Endothelial cell of umbilical vein (primary cell): ENCODE measurements around the gene RDX. TPM values are rescaled to one million over a fixed set of nuclear protein-coding genes. Genes with fewer than 3 reads are reported as not detected.

ENCODE experiments used
- BruUV-seq: library from RNA; stranded (reverse); fragments of 400-500 nt; replicated peaks from 2 replicates; lab custom pipeline; 2021; lab: Mats Ljungman, UMichigan
- CTCF ChIA-PET: fragments of 300-600, 350-600 bp; sonication (Branson Sonifier 250); formaldehyde crosslinking; loops from one replicate; lab custom pipeline; 2021; ENCODE audit warnings: antibody characterized with exemption, inconsistent platforms; lab: Charles Lee
- POLR2A ChIA-PET: fragments of 300-600, 350-600 bp; sonication (Branson Sonifier 250); formaldehyde crosslinking; loops from one replicate; lab custom pipeline; 2021; ENCODE audit warnings: antibody characterized with exemption, inconsistent platforms; lab: Charles Lee
- DNase-seq: peaks from one replicate; pipeline ENCODE4 v3.0.0-alpha.2; 2011; ENCODE audit warnings: low read depth, low spot score
- FAIRE-seq: peaks from 2 replicates; lab custom pipeline; 2011; peaks lifted over from hg19 to GRCh38; lab: Jason Lieb, UNC
- H2AFZ ChIP-seq: 2 replicates; pipeline ENCODE4 v1.6.0; 2012; ENCODE audit warnings: low read depth, low read length, control low read depth, inconsistent platforms
- H3K27ac ChIP-seq: 2 replicates; pipeline ENCODE4 v1.5.1; 2011; ENCODE audit warnings: low read depth, mild to moderate bottlenecking, control low read depth, low read length, moderate library complexity; ENCODE audit not compliant: insufficient read depth
- H3K27me3 ChIP-seq, 2 experiments: 2 replicates each; pipeline versions ENCODE4 v1.6.0 to v1.6.1; 2011; ENCODE audit warnings: low read length in 2 of 2, mixed read lengths in 1 of 2; ENCODE audit not compliant: control insufficient read depth in 2 of 2, insufficient read depth in 2 of 2
- H3K36me3 ChIP-seq, 2 experiments: 2 replicates in 1 of 2; 3 replicates in 1 of 2; pipeline ENCODE4 v1.5.1; 2011; ENCODE audit warnings: low read length in 2 of 2, mild to moderate bottlenecking in 1 of 2, moderate library complexity in 1 of 2; ENCODE audit not compliant: control insufficient read depth in 2 of 2, insufficient read depth in 2 of 2; ENCODE audit errors: extremely low read depth in 1 of 2
- H3K4me1 ChIP-seq: 3 replicates; pipeline ENCODE4 v1.5.1; 2011; ENCODE audit warnings: mild to moderate bottlenecking, low read length; ENCODE audit not compliant: control insufficient read depth, insufficient read depth; ENCODE audit errors: extremely low read depth
- H3K4me2 ChIP-seq: 2 replicates; pipeline ENCODE4 v1.6.1; 2011; ENCODE audit warnings: low read length, control low read depth, mixed read lengths; ENCODE audit not compliant: insufficient read depth
- H3K4me3 ChIP-seq, 3 experiments: fragments of 200-600 bp in 1 of 3; sonication (generic), shearing (Covaris generic) in 1 of 3; replicated peaks in 1 of 3; 2 replicates each; pipeline ENCODE4 v1.5.1; 2011 to 2016; ENCODE audit warnings: control low read depth in 3 of 3, low read length in 3 of 3, mild to moderate bottlenecking in 2 of 3, inconsistent platforms in 1 of 3, low read depth in 1 of 3, moderate library complexity in 1 of 3; ENCODE audit not compliant: insufficient read depth in 1 of 3
- H3K79me2 ChIP-seq: 2 replicates; pipeline ENCODE4 v1.6.0; 2012; ENCODE audit warnings: low read length, inconsistent platforms; ENCODE audit not compliant: control insufficient read depth, insufficient read depth
- H3K9ac ChIP-seq: replicated peaks from 2 replicates; pipeline ENCODE3; 2011; ENCODE audit warnings: low read length, control low read depth; ENCODE audit not compliant: insufficient read depth; ENCODE audit errors: extremely low read depth
- H3K9me1 ChIP-seq: replicated peaks from 3 replicates; pipeline ENCODE4 v1.6.0; 2011; ENCODE audit warnings: mild to moderate bottlenecking, low read length; ENCODE audit not compliant: control insufficient read depth, insufficient read depth; ENCODE audit errors: extremely low read depth
- H3K9me3 ChIP-seq: replicated peaks from 2 replicates; pipeline ENCODE4 v1.5.1; 2012; ENCODE audit warnings: low read length, inconsistent platforms; ENCODE audit not compliant: control insufficient read depth, insufficient read depth
- H4K20me1 ChIP-seq: replicated peaks from 2 replicates; pipeline ENCODE3; 2011; ENCODE audit warnings: mild to moderate bottlenecking, low read length; ENCODE audit not compliant: control insufficient read depth, insufficient read depth; ENCODE audit errors: extremely low read depth
- CTCF ChIP-seq, 2 donors: IDR thresholded peaks; 1 replicate in 1 of 2; 2 replicates in 1 of 2; pipeline ENCODE4 v1.5.1; 2011; ENCODE audit warnings: low read length in 2 of 2, mild to moderate bottlenecking in 2 of 2, moderate library complexity in 2 of 2, control low read depth in 1 of 2, inconsistent platforms in 1 of 2, low read depth in 1 of 2; ENCODE audit not compliant: insufficient read depth in 1 of 2; ENCODE audit errors: extremely low read depth in 1 of 2
- EZH2 ChIP-seq: IDR thresholded peaks from 2 replicates; pipeline ENCODE4 v1.6.1; 2012; ENCODE audit warnings: borderline replicate concordance, low read depth, mild to moderate bottlenecking, moderate library complexity, low read length, inconsistent platforms; ENCODE audit not compliant: severe bottlenecking
- FOS ChIP-seq: IDR thresholded peaks from 2 replicates; pipeline ENCODE4 v1.6.1; 2011; ENCODE audit warnings: mild to moderate bottlenecking, low read length, moderate library complexity, borderline replicate concordance; ENCODE audit not compliant: insufficient read depth
- GATA2 ChIP-seq: IDR thresholded peaks from 2 replicates; pipeline ENCODE4 v1.7.0; 2011; ENCODE audit warnings: low read depth, mild to moderate bottlenecking, moderate library complexity, mixed read lengths, low read length; ENCODE audit not compliant: insufficient read length, insufficient read depth
- JUN ChIP-seq: IDR thresholded peaks from 2 replicates; pipeline ENCODE4 v1.6.1; 2011; ENCODE audit warnings: borderline replicate concordance, low read depth; ENCODE audit not compliant: insufficient read length, insufficient read depth
- MYC ChIP-seq: IDR thresholded peaks from one replicate; pipeline ENCODE4 v1.6.1; 2011; ENCODE audit warnings: mild to moderate bottlenecking, low read depth, low read length
- POLR2A ChIP-seq: IDR thresholded peaks from 2 replicates; pipeline ENCODE4 v1.6.1; 2012; ENCODE audit warnings: low read depth, mild to moderate bottlenecking, control low read depth, low read length
- POLR2AphosphoS5 ChIP-seq: IDR thresholded peaks from 2 replicates; pipeline ENCODE4 v1.6.1; 2012; ENCODE audit warnings: low read depth, mild to moderate bottlenecking, control low read depth, low read length, moderate library complexity; ENCODE audit not compliant: insufficient read depth
- dilution Hi-C: fragments of 300-500 bp; cut with MboI; formaldehyde crosslinking; loops from one replicate; pipeline ENCODE4 v1.15.0; 2019; ENCODE audit warnings: low sequenced_read_pairs; ENCODE audit not compliant: extremely low pct_ligation_motif_present
- intact Hi-C: fragments of 100-400 bp; cut with micrococcal nuclease; formaldehyde crosslinking; loops from one replicate; pipeline ENCODE4 v1.10.0; 2022
- polyA plus RNA-seq, 4 experiments: library from polyadenylated mRNA; depleted of rRNA in 3 of 4; stranded (reverse) in 3 of 4; unstranded in 1 of 4; fragments of >200 nt; gene quantifications; 2 replicates each; pipeline versions ENCODE4 v1.2.1 to v1.2.3, GENCODE V29; 2011 to 2012; ENCODE audit warnings: missing spikeins in 1 of 4
- total RNA-seq: library from RNA; stranded (reverse); gene quantifications from 2 replicates; pipeline ENCODE4 v1.2.3, GENCODE V29; 2021
- TF ChIP-seq, protein P1 (sequence below): IDR thresholded peaks from 2 replicates; pipeline ENCODE4 v1.6.1; 2011; ENCODE audit not compliant: insufficient read depth, insufficient read length

Gene RDX
- total and polyA plus RNA-seq, 2 donors (not counting 3 experiments of a cell fraction or from before 2014, with no cell fraction given) = 47.9 to 280 TPM

DNA sequence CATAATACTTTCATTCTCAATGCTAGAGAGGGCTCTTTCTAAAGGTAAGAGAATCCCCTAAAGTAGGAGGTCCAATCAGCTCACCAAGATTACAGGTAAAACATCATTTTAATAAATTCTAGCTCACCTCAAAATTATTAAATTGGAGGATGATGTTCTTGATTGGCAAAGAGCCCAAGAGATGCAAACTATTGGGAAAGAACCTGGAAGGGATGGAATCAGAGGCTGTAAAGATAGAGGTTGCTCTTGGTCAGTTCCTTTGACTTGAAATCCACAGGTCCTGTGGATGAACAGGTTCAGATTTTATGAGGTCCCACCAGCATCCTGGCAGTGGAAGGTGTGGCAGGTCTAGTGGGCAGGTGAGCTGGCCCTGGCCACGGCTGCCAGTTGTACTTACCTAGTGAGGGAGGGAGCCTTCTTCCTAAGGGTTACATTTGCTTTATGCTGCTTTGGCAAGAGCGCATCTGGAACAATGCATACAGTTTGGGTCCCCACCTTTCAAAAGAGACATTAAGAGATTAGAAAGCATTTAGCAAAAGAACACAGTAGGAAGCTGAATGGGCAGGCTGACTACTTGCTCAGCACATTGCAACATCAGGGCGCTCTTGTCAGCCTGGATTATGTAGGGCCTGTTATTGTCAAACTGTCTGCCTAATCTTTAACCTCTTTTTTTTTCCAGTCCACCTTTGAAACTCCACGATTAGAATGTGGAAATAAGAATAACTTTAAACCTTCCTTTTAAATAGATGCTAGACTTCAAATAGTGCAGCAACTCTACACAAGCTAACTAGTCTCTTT is 97.0 kb downstream of the RDX start:
- H3K27ac ChIP-seq = no peak overlapping the region
- DNase-seq (no peak), FAIRE-seq (no peak)
- TF ChIP-seq, protein P1, sequence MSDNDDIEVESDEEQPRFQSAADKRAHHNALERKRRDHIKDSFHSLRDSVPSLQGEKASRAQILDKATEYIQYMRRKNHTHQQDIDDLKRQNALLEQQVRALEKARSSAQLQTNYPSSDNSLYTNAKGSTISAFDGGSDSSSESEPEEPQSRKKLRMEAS = no peak
- TF ChIP-seq GATA2 = no peak
- no peaks in the 10 kb centered on the region for H3K36me3 ChIP-seq
- ChIA-PET POLR2A (no interaction called here), CTCF (interaction anchor here (1.1 to 7.0 kb wide), 5 partner anchors 164 to 346 kb away, joined by 3 to 143 read pairs (median 10); partner anchors contain the start of gene FDX1)
- intact Hi-C loops (no loop called here), dilution Hi-C loops (no loop called here)
- H3K27me3 ChIP-seq = no peaks in the 10 kb centered on the region
- H3K4me2 ChIP-seq = no peak overlapping the region
- peaks cover 31% of the 10 kb centered on the region for H3K4me1 ChIP-seq
- no peaks in the 10 kb centered on the region for H3K9me3 ChIP-seq
- H3K9ac ChIP-seq = no peak overlapping the region
- H3K9me1 ChIP-seq = no peaks in the 10 kb centered on the region
- no peaks in the 10 kb centered on the region for H3K79me2 ChIP-seq
- no peaks in the 10 kb centered on the region for H4K20me1 ChIP-seq
- H2AFZ ChIP-seq = no peak overlapping the region
- no peak overlapping the region for H3K4me3 ChIP-seq
- BruUV-seq = no TSS peak

GRCh38 chr11:110198031-110198729 is 98.2 kb downstream of the RDX start:
- DNase-seq (no peak), FAIRE-seq (no peak)
- Histone ChIP-seq H3K27me3 (no peaks in the 10 kb centered on the region), H3K27ac (no peak overlapping the region), H3K4me3 (no peak overlapping the region), H2AFZ (no peak overlapping the region), H3K9me3 (no peaks in the 10 kb centered on the region), H3K36me3 (no peaks in the 10 kb centered on the region), H3K4me2 (no peak overlapping the region), H3K9me1 (no peaks in the 10 kb centered on the region), H3K9ac (no peak overlapping the region), H4K20me1 (no peaks in the 10 kb centered on the region), H3K79me2 (no peaks in the 10 kb centered on the region), H3K4me1 (peaks cover 36% of the 10 kb centered on the region)
- TF ChIP-seq CTCF (IDR thresholded peaks at IDR 0.05; ENCODE audit: extremely low read depth in 1 of 2, insufficient read depth in 1 of 2, low read depth in 1 of 2, low read length in 2 of 2) (no peak), JUN (no peak), FOS (no peak), GATA2 (no peak), POLR2AphosphoS5 (no peak), EZH2 (no peak), POLR2A (no peak), MYC (no peak)
- TF ChIP-seq, protein P1 = no peak
- dilution Hi-C loops = no loop called here
- ChIA-PET CTCF (interaction anchor here (0.9 to 7.0 kb wide), 5 partner anchors 12 to 234 kb away, joined by 3 to 143 read pairs (median 3); partner anchors contain the start of genes FDX1 and ZC3H12C), POLR2A (interaction anchor here (1.2 kb wide), 1 partner anchor 231 kb away, joined by 3 read pairs; the partner anchor contains the start of gene FDX1)
- intact Hi-C loops = no loop called here
- BruUV-seq = no TSS peak
